ENCODE measurements around the gene ZNF764. TPM values are rescaled to one million over a fixed set of nuclear protein-coding genes. Genes with fewer than 3 reads are reported as not detected.

The ZNF764 gene
- total and polyA plus RNA-seq, 9 of the 15 experiments (the other 6 are each of a cell fraction or from before 2014, with no cell fraction given), result 0.69 to 10.1 (median 4.1) TPM

DNA sequence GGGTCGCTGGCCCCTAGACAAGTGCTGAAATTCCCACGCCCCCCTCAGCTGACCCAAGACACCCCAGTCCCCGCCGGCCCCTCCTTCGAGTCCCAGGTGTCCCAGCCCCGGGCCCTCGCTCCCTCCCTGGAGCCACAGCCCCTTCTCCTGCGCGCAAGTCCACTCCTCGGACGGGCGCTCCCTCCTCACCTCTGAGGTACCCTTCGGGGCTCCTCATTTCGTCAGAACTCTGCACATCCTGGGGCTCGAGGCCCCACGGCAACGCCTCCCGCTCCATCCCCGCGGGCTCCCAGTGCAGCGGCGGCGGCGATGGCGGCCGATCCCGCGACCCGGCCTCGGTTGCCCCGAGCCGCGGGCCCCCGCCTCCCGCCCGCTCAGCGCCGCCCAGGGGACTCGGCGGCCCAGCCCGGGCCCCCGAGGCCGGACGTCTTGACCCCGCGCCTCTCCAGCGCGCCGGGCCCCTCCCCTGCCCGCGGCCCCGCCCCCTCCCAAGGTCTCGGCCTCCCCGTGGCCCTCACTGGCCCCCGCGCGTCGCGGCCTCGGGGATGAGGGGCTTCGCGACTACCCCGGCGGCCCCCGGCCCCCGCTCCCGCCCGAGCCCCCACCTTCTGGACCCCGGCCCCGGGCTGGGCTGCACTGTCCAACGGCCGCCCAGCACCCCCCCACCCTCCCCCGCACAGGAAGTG lies 31.9 kb downstream of the ZNF764 start, which contains the start of gene ZNF768 (continued):
- TF ChIP-seq, protein P1, sequence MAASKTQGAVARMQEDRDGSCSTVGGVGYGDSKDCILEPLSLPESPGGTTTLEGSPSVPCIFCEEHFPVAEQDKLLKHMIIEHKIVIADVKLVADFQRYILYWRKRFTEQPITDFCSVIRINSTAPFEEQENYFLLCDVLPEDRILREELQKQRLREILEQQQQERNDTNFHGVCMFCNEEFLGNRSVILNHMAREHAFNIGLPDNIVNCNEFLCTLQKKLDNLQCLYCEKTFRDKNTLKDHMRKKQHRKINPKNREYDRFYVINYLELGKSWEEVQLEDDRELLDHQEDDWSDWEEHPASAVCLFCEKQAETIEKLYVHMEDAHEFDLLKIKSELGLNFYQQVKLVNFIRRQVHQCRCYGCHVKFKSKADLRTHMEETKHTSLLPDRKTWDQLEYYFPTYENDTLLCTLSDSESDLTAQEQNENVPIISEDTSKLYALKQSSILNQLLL (CRISPR knock-in tag; IDR thresholded peaks at IDR 0.05; ENCODE audit: borderline replicate concordance), result no peak
- TF ChIP-seq LCOR (CRISPR knock-in tag; IDR thresholded peaks at IDR 0.05), result 0 out of 2 replicates have a peak, but pooled peaks have one; percentile 66
- TF ChIP-seq ZNF212 (CRISPR knock-in tag; IDR thresholded peaks at IDR 0.05), result no peak
- TF ChIP-seq, protein P2, sequence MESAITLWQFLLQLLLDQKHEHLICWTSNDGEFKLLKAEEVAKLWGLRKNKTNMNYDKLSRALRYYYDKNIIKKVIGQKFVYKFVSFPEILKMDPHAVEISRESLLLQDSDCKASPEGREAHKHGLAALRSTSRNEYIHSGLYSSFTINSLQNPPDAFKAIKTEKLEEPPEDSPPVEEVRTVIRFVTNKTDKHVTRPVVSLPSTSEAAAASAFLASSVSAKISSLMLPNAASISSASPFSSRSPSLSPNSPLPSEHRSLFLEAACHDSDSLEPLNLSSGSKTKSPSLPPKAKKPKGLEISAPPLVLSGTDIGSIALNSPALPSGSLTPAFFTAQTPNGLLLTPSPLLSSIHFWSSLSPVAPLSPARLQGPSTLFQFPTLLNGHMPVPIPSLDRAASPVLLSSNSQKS (CRISPR knock-in tag; IDR thresholded peaks at IDR 0.05), result no peak
- no peak for TF ChIP-seq GATAD2A (IDR thresholded peaks at IDR 0.05)
- no peak for TF ChIP-seq ZNF584 (CRISPR knock-in tag; IDR thresholded peaks at IDR 0.05; ENCODE audit: low read depth)
- no peak for TF ChIP-seq ZNF232 (CRISPR knock-in tag; IDR thresholded peaks at IDR 0.05)
- TF ChIP-seq, protein P3, sequence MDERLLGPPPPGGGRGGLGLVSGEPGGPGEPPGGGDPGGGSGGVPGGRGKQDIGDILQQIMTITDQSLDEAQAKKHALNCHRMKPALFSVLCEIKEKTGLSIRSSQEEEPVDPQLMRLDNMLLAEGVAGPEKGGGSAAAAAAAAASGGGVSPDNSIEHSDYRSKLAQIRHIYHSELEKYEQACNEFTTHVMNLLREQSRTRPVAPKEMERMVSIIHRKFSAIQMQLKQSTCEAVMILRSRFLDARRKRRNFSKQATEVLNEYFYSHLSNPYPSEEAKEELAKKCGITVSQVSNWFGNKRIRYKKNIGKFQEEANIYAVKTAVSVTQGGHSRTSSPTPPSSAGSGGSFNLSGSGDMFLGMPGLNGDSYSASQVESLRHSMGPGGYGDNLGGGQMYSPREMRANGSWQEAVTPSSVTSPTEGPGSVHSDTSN (CRISPR knock-in tag; IDR thresholded peaks at IDR 0.05; ENCODE audit: low read depth), result no peak
- TF ChIP-seq, protein P3 (tag; conservative IDR thresholded peaks at IDR 0.05; ENCODE audit: low read depth), result no peak
- TF ChIP-seq, protein P4, sequence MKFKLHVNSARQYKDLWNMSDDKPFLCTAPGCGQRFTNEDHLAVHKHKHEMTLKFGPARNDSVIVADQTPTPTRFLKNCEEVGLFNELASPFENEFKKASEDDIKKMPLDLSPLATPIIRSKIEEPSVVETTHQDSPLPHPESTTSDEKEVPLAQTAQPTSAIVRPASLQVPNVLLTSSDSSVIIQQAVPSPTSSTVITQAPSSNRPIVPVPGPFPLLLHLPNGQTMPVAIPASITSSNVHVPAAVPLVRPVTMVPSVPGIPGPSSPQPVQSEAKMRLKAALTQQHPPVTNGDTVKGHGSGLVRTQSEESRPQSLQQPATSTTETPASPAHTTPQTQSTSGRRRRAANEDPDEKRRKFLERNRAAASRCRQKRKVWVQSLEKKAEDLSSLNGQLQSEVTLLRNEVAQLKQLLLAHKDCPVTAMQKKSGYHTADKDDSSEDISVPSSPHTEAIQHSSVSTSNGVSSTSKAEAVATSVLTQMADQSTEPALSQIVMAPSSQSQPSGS (CRISPR knock-in tag; IDR thresholded peaks at IDR 0.05), result no peak
- TF ChIP-seq ZKSCAN1 (IDR thresholded peaks at IDR 0.05; ENCODE audit: low read depth, low read length), result no peak
- no peak for TF ChIP-seq CREBBP (IDR thresholded peaks at IDR 0.05; ENCODE audit: low read depth, low read length)
- TF ChIP-seq ZBTB7A (IDR thresholded peaks at IDR 0.05; ENCODE audit: borderline replicate concordance, control insufficient read depth, low read depth, low read length), result peak; percentile 67; the same call in 1 of the 2 replicates
- TF ChIP-seq SAFB2 (IDR thresholded peaks at IDR 0.05; ENCODE audit: borderline replicate concordance, low read depth, low read length, severe bottlenecking), result no peak
- no peak for TF ChIP-seq ZNF354B (CRISPR knock-in tag; IDR thresholded peaks at IDR 0.05)
- peak; percentile 33; the same call in 1 of the 2 replicates for TF ChIP-seq HDAC2 (IDR thresholded peaks at IDR 0.05)
- TF ChIP-seq ZNF143 (CRISPR knock-in tag; IDR thresholded peaks at IDR 0.05), result no peak
- TF ChIP-seq, protein P5, sequence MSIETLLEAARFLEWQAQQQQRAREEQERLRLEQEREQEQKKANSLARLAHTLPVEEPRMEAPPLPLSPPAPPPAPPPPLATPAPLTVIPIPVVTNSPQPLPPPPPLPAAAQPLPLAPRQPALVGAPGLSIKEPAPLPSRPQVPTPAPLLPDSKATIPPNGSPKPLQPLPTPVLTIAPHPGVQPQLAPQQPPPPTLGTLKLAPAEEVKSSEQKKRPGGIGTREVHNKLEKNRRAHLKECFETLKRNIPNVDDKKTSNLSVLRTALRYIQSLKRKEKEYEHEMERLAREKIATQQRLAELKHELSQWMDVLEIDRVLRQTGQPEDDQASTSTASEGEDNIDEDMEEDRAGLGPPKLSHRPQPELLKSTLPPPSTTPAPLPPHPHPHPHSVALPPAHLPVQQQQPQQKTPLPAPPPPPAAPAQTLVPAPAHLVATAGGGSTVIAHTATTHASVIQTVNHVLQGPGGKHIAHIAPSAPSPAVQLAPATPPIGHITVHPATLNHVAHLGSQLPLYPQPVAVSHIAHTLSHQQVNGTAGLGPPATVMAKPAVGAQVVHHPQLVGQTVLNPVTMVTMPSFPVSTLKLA (conservative IDR thresholded peaks at IDR 0.05), result peak in 1 of 2 experiments; percentile 64; a peak in 2 of 4 replicates
- TF ChIP-seq ILF3 (IDR thresholded peaks at IDR 0.05; ENCODE audit: borderline replicate concordance), result no peak
- no peak for TF ChIP-seq RFX1 (IDR thresholded peaks at IDR 0.05)
- TF ChIP-seq MEF2A (IDR thresholded peaks at IDR 0.05; ENCODE audit: control insufficient read depth, low read depth, low read length), result no peak

Data from K562 (cell line).